Fibroblast of skin of left biceps (primary cell): ENCODE results near the gene MST1.

Source experiments
- DNase-seq, 2 experiments: peaks; one replicate each; pipeline ENCODE4 v3.0.0-alpha.2; 2013; ENCODE audit warnings: low read depth in 2 of 2

The MST1 gene

GRCh38 chr3:49717959-49718857 lies 28.9 kb upstream of the MST1 start:
- no peak for DNase-seq

- no peak for DNase-seq
Observed at GRCh38 chr3:49717211-49717958, 28.1 kb upstream of the MST1 start.

- no peak for DNase-seq
Observed at GRCh38 chr3:49716691-49717210, 27.5 kb upstream of the MST1 start.

GRCh38 chr3:49716169-49716568 lies 26.9 kb upstream of the MST1 start:
- no peak for DNase-seq

- DNase-seq, result no peak
Observed at GRCh38 chr3:49715611-49716121, 26.4 kb upstream of the MST1 start.

- DNase-seq, result no peak
Observed at GRCh38 chr3:49714728-49715550, 25.7 kb upstream of the MST1 start.

- DNase-seq, result no peak
Observed at GRCh38 chr3:49713336-49714105, 24.2 kb upstream of the MST1 start.

- DNase-seq, result no peak
Observed at GRCh38 chr3:49712631-49713317, 23.5 kb upstream of the MST1 start.

GRCh38 chr3:49712166-49712565 lies 22.9 kb upstream of the MST1 start:
- DNase-seq, result no peak

GRCh38 chr3:49711489-49711888 lies 22.2 kb upstream of the MST1 start:
- no peak for DNase-seq

GRCh38 chr3:49709852-49710251 lies 20.6 kb upstream of the MST1 start:
- DNase-seq, result no peak

- no peak for DNase-seq
Observed at GRCh38 chr3:49707113-49707480, 17.8 kb upstream of the MST1 start.

- DNase-seq, result no peak
Observed at GRCh38 chr3:49706456-49707112, 17.3 kb upstream of the MST1 start.

GRCh38 chr3:49705390-49705960 lies 16.2 kb upstream of the MST1 start:
- DNase-seq, result no peak

GRCh38 chr3:49704629-49705028 lies 15.4 kb upstream of the MST1 start:
- DNase-seq, result no peak

GRCh38 chr3:49703956-49704355 lies 14.7 kb upstream of the MST1 start:
- no peak for DNase-seq

- no peak for DNase-seq
Observed at GRCh38 chr3:49703443-49703927, 14.2 kb upstream of the MST1 start.

- DNase-seq, result no peak
Observed at GRCh38 chr3:49702672-49703071, 13.4 kb upstream of the MST1 start.

- DNase-seq, result no peak
Observed at GRCh38 chr3:49701388-49702077, 12.3 kb upstream of the MST1 start.
